CD14-positive monocyte (primary cell): ENCODE data around the gene CHID1. TPM values are rescaled to one million over a fixed set of nuclear protein-coding genes. Genes with fewer than 3 reads are reported as not detected.

ENCODE experiments used
- DNase-seq, 3 donors: peaks; one replicate each; pipeline ENCODE4 v3.0.0-alpha.2; 2011 to 2022
- H2AFZ ChIP-seq: 2 replicates; pipeline ENCODE4 v1.6.0; 2012; ENCODE audit warnings: mild to moderate bottlenecking, low read depth, low read length, inconsistent platforms; ENCODE audit not compliant: insufficient read depth, poor library complexity, severe bottlenecking
- H3K27ac ChIP-seq, 2 donors: 1 replicate in 1 of 2; 2 replicates in 1 of 2; pipeline ENCODE4 v1.5.1; 2012 to 2013; ENCODE audit warnings: low read length in 2 of 2, control low read depth in 1 of 2, inconsistent platforms in 1 of 2, low read depth in 1 of 2, mild to moderate bottlenecking in 1 of 2
- H3K27me3 ChIP-seq, 2 donors: one replicate each; pipeline versions ENCODE4 v1.6.0 to v1.6.1; 2011 to 2013; ENCODE audit warnings: low read length in 2 of 2; ENCODE audit not compliant: control insufficient read depth in 2 of 2, insufficient read depth in 2 of 2
- H3K36me3 ChIP-seq, 2 donors: replicated peaks in 1 of 2; 1 replicate in 1 of 2; 2 replicates in 1 of 2; pipeline versions ENCODE4 v1.5.1 to v1.6.1; 2012 to 2013; ENCODE audit warnings: low read length in 2 of 2, control low read depth in 1 of 2, inconsistent platforms in 1 of 2, mild to moderate bottlenecking in 1 of 2; ENCODE audit not compliant: insufficient read depth in 2 of 2, control insufficient read depth in 1 of 2
- H3K4me1 ChIP-seq, 2 donors: 1 replicate in 1 of 2; 2 replicates in 1 of 2; pipeline versions ENCODE4 v1.5.1 to v1.6.1; 2012 to 2013; ENCODE audit warnings: low read length in 2 of 2, control low read depth in 1 of 2, inconsistent platforms in 1 of 2, mild to moderate bottlenecking in 1 of 2, moderate library complexity in 1 of 2; ENCODE audit not compliant: insufficient read depth in 2 of 2, control insufficient read depth in 1 of 2
- H3K4me2 ChIP-seq: replicated peaks from 2 replicates; pipeline ENCODE3; 2012; ENCODE audit warnings: low read length, moderate library complexity, mild to moderate bottlenecking; ENCODE audit not compliant: poor library complexity, severe bottlenecking; ENCODE audit errors: extremely low read depth
- H3K4me3 ChIP-seq, 3 experiments: fragments of 200-600 bp in 1 of 3; sonication (generic) in 1 of 3; replicated peaks in 1 of 3; 1 replicate in 2 of 3; 2 replicates in 1 of 3; pipeline ENCODE4 v1.5.1; 2011 to 2013; ENCODE audit warnings: low read length in 3 of 3, mild to moderate bottlenecking in 3 of 3, control low read depth in 2 of 3, low read depth in 2 of 3, inconsistent platforms in 1 of 3, moderate library complexity in 1 of 3
- H3K79me2 ChIP-seq: 2 replicates; pipeline ENCODE4 v1.6.0; 2012; ENCODE audit warnings: mild to moderate bottlenecking, control low read depth, inconsistent platforms, low read length, moderate library complexity; ENCODE audit not compliant: insufficient read depth
- H3K9ac ChIP-seq: 2 replicates; pipeline ENCODE4 v1.6.0; 2017; ENCODE audit warnings: low read length, mild to moderate bottlenecking; ENCODE audit not compliant: insufficient read depth, poor library complexity, severe bottlenecking
- H3K9me3 ChIP-seq, 2 donors: replicated peaks in 1 of 2; 1 replicate in 1 of 2; 2 replicates in 1 of 2; pipeline versions ENCODE4 v1.5.1 to v1.6.1; 2012 to 2013; ENCODE audit warnings: low read length in 2 of 2, control low read depth in 1 of 2; ENCODE audit not compliant: control insufficient read depth in 1 of 2, insufficient read depth in 1 of 2
- H4K20me1 ChIP-seq: 2 replicates; pipeline ENCODE4 v1.6.0; 2012; ENCODE audit warnings: mild to moderate bottlenecking, low read length, control low read depth, moderate library complexity; ENCODE audit not compliant: insufficient read depth
- H3K27ac Mint-ChIP-seq, 7 donors: one replicate each; pipeline ENCODE4 v1.8.0; 2020; ENCODE audit warnings: mild to moderate bottlenecking in 7 of 7, mixed read lengths in 7 of 7, moderate library complexity in 6 of 7, inconsistent platforms in 2 of 7
- H3K27me3 Mint-ChIP-seq, 3 donors: one replicate each; pipeline ENCODE4 v1.8.0; 2021 to 2022; ENCODE audit warnings: low read depth in 3 of 3, mild to moderate bottlenecking in 3 of 3, mixed read lengths in 3 of 3, moderate library complexity in 3 of 3, inconsistent platforms in 1 of 3
- H3K36me3 Mint-ChIP-seq, 2 donors: one replicate each; pipeline ENCODE4 v1.8.0; 2020; ENCODE audit warnings: mixed read lengths in 2 of 2, inconsistent platforms in 1 of 2, mild to moderate bottlenecking in 1 of 2
- H3K4me1 Mint-ChIP-seq: one replicate; pipeline ENCODE4 v1.8.0; 2020; ENCODE audit warnings: mild to moderate bottlenecking, mixed read lengths
- H3K4me3 Mint-ChIP-seq, 2 donors: one replicate each; pipeline ENCODE4 v1.8.0; 2020; ENCODE audit warnings: mild to moderate bottlenecking in 2 of 2, mixed read lengths in 2 of 2, moderate library complexity in 1 of 2
- H3K9me3 Mint-ChIP-seq, 7 donors: one replicate each; pipeline ENCODE4 v1.8.0; 2020 to 2022; ENCODE audit warnings: mixed read lengths in 7 of 7, mild to moderate bottlenecking in 6 of 7, moderate library complexity in 6 of 7, inconsistent platforms in 2 of 7
- WGBS: methylation state at CpG from one replicate; pipeline ENCODE4 v1.1.5; 2013; ENCODE audit warnings: missing lambda C conversion rate; ENCODE audit not compliant: insufficient coverage; 5-methylcytosine and 5-hydroxymethylcytosine counted together
- intact Hi-C, 2 donors: fragments of 100-400 bp; cut with micrococcal nuclease; formaldehyde crosslinking; loops; one replicate each; pipeline versions ENCODE4 v1.15.0 to v1.15.1; 2023
- polyA plus RNA-seq, 3 donors: library from polyadenylated mRNA; depleted of rRNA in 1 of 3; unstranded in 2 of 3; stranded (reverse) in 1 of 3; fragments of 300-500 nt in 2 of 3; fragments of >200 nt in 1 of 3; fragmentation: Illumina TruSeq in 2 of 3; gene quantifications; 1 replicate in 2 of 3; 2 replicates in 1 of 3; pipeline ENCODE4 v1.2.3, GENCODE V29; 2012 to 2021
- TF ChIP-seq, protein P1 (sequence below): fragments of 200-600 bp; IDR thresholded peaks from one replicate; pipeline ENCODE4 v1.8.0; 2022; ENCODE audit warnings: antibody characterized with exemption, mild to moderate bottlenecking

CHID1 gene
- polyA plus RNA-seq, 3 donors = 23.2 to 45.4 (median 45.0) TPM

DNA sequence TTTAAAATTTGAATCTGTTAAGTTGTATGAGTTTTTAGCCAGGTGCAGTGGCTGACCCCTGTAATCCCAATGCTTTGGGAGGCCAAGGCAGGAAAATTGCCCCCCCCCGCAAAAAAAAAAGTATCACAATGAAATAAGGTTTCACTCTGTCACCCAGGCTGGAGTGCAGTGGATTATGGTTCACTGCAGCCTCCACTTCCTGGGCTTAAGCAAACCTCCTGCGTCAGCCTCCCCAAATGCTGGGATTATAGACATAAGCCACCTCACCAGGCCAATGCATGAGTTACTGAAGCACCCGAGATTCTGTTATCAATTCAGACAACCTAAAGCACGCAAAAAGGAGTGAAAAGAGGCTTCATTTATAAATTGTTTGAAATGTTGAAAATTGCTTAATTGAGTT is 2.4 kb upstream of the CHID1 start:
- TF ChIP-seq, protein P1, sequence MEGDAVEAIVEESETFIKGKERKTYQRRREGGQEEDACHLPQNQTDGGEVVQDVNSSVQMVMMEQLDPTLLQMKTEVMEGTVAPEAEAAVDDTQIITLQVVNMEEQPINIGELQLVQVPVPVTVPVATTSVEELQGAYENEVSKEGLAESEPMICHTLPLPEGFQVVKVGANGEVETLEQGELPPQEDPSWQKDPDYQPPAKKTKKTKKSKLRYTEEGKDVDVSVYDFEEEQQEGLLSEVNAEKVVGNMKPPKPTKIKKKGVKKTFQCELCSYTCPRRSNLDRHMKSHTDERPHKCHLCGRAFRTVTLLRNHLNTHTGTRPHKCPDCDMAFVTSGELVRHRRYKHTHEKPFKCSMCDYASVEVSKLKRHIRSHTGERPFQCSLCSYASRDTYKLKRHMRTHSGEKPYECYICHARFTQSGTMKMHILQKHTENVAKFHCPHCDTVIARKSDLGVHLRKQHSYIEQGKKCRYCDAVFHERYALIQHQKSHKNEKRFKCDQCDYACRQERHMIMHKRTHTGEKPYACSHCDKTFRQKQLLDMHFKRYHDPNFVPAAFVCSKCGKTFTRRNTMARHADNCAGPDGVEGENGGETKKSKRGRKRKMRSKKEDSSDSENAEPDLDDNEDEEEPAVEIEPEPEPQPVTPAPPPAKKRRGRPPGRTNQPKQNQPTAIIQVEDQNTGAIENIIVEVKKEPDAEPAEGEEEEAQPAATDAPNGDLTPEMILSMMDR = no peak
- Histone ChIP-seq H4K20me1 (no peaks in the 10 kb centered on the region), H3K9me3 (no peaks in the 10 kb centered on the region), H3K9ac (no peak overlapping the region), H2AFZ (no peak overlapping the region), H3K27ac (no peak overlapping the region), H3K36me3 (no peaks in the 10 kb centered on the region), H3K4me3 (no peak overlapping the region), H3K4me1 (peaks cover 19 to 47% of the 10 kb centered on the region in 2 donors), H3K79me2 (peaks cover 16% of the 10 kb centered on the region), H3K27me3 (no peaks in the 10 kb centered on the region), H3K4me2 (no peak overlapping the region)
- 93% methylated on average over 3 of the region's 4 CpGs for whole genome bisulfite sequencing
- no peak for DNase-seq
- peaks cover 38% of the 10 kb centered on the region for H3K4me1 Mint-ChIP-seq
- intact Hi-C loops = no loop called here
- peak overlapping the region in 1 of 7 donors; percentile 6 for H3K27ac Mint-ChIP-seq
- peaks cover 0 to 2% (median 0%) of the 10 kb centered on the region in 7 donors for H3K9me3 Mint-ChIP-seq
- no peak overlapping the region for H3K4me3 Mint-ChIP-seq
- peaks cover 0 to 4% (median 0%) of the 10 kb centered on the region in 3 donors for H3K27me3 Mint-ChIP-seq
- H3K36me3 Mint-ChIP-seq = no peaks in the 10 kb centered on the region

DNA sequence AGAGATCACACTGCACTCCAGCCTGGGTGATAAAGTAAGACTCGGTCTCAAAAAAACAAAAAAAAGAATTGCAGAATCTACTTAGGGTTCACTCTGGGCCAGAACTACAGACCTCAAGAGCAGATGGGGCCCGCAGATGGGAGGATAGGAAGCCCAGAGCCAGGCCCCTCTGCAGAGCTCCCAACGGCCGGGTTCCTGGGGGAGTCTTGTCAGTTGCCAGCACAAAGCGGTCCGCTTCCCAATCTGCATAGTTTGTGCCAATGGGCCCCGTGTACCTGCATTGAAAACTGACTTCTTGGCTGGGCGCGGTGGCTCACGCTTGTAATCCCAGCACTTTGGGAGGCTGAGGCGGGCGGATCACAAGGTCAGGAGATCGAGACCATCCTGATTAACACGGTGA is 1.7 kb upstream of the CHID1 start:
- Mint-ChIP-seq H3K4me1 (peaks cover 40% of the 10 kb centered on the region), H3K9me3 (peaks cover 0 to 2% (median 0%) of the 10 kb centered on the region in 7 donors), H3K27me3 (peaks cover 0 to 4% (median 0%) of the 10 kb centered on the region in 3 donors), H3K36me3 (no peaks in the 10 kb centered on the region), H3K27ac (peak overlapping the region in 1 of 7 donors; percentile 36), H3K4me3 (no peak overlapping the region)
- H3K79me2 ChIP-seq = peaks cover 16% of the 10 kb centered on the region
- H3K9ac ChIP-seq = no peak overlapping the region
- H3K9me3 ChIP-seq = no peaks in the 10 kb centered on the region
- TF ChIP-seq, protein P1 = no peak
- H3K4me2 ChIP-seq = no peak overlapping the region
- H3K27me3 ChIP-seq = no peaks in the 10 kb centered on the region
- H3K27ac ChIP-seq = no peak overlapping the region
- no peak overlapping the region for H3K4me3 ChIP-seq
- intact Hi-C loops = no loop called here
- no peaks in the 10 kb centered on the region for H3K36me3 ChIP-seq
- peaks cover 19 to 47% of the 10 kb centered on the region in 2 donors for H3K4me1 ChIP-seq
- H2AFZ ChIP-seq = no peak overlapping the region
- no peaks in the 10 kb centered on the region for H4K20me1 ChIP-seq
- DNase-seq = no peak
- 94% methylated on average over 11 of the region's 14 CpGs for WGBS
